HFFc6 (cell line): Measurements from ENCODE around the gene LGALS3BP. TPM values are rescaled to one million over a fixed set of nuclear protein-coding genes. Genes with fewer than 3 reads are reported as not detected.

Experiments
- DNase-seq: peaks from one replicate; pipeline ENCODE4 v3.0.0-alpha.2; 2018
- H3K27ac Mint-ChIP-seq: 2 replicates; pipeline ENCODE4 v1.8.0; 2020; ENCODE audit warnings: mild to moderate bottlenecking, mixed read lengths
- H3K27me3 Mint-ChIP-seq: 2 replicates; pipeline ENCODE4 v1.8.0; 2021; ENCODE audit warnings: mild to moderate bottlenecking, moderate library complexity, mixed read lengths; ENCODE audit not compliant: insufficient read depth
- H3K36me3 Mint-ChIP-seq: 2 replicates; pipeline ENCODE4 v1.8.0; 2021; ENCODE audit warnings: low read depth, mixed read lengths
- H3K4me1 Mint-ChIP-seq: 2 replicates; pipeline ENCODE4 v1.8.0; 2020; ENCODE audit warnings: low read depth, mixed read lengths
- H3K4me3 Mint-ChIP-seq: 2 replicates; pipeline ENCODE4 v1.8.0; 2020; ENCODE audit warnings: mild to moderate bottlenecking, moderate library complexity, mixed read lengths
- H3K9me3 Mint-ChIP-seq: 2 replicates; pipeline ENCODE4 v1.8.0; 2020; ENCODE audit warnings: mild to moderate bottlenecking, mixed read lengths
- total RNA-seq, 6 experiments: library from RNA; stranded (reverse); fragmentation: NEBNext Ultra II Directional; extraction: Animal tissue kit (Norgen Biotek cat#: 25700); gene quantifications; 2 replicates in 1 of 6; 3 replicates in 5 of 6; pipeline ENCODE4 v1.2.3, GENCODE V29; 2021
- TF ChIP-seq, protein P1 (sequence below): fragments of 200-600 bp; sonication (generic); IDR thresholded peaks from 2 replicates; pipeline ENCODE4 v1.5.0; 2021; ENCODE audit warnings: antibody characterized with exemption, mild to moderate bottlenecking

The LGALS3BP gene
- total RNA-seq, 6 experiments from 2014 or later: 31.1 to 46.4 (median 43.4) TPM

DNA sequence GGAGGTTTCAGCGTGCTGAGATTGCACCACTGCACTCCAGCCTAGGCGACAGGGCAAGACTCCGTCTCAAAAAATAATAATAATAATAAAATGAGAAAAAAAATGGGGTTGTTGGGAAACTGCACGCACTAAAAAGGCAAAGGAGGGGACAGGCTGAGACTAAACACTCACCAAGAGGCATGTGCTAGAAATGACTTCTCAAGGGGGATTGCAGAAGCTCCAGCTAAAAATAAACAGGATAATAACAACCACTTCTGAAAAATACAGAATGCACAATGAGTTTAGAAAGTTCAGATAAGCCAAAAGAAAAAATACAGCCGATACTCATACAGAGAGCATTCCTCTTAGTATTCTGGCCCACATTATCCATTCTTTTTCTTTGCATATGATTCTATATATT, 39.5 kb downstream of the LGALS3BP start:
- TF ChIP-seq, protein P1, sequence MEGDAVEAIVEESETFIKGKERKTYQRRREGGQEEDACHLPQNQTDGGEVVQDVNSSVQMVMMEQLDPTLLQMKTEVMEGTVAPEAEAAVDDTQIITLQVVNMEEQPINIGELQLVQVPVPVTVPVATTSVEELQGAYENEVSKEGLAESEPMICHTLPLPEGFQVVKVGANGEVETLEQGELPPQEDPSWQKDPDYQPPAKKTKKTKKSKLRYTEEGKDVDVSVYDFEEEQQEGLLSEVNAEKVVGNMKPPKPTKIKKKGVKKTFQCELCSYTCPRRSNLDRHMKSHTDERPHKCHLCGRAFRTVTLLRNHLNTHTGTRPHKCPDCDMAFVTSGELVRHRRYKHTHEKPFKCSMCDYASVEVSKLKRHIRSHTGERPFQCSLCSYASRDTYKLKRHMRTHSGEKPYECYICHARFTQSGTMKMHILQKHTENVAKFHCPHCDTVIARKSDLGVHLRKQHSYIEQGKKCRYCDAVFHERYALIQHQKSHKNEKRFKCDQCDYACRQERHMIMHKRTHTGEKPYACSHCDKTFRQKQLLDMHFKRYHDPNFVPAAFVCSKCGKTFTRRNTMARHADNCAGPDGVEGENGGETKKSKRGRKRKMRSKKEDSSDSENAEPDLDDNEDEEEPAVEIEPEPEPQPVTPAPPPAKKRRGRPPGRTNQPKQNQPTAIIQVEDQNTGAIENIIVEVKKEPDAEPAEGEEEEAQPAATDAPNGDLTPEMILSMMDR: no peak
- Mint-ChIP-seq H3K9me3 (no peaks in the 10 kb centered on the region), H3K27me3 (peaks cover 2% of the 10 kb centered on the region; the same call in 1 of the 2 replicates), H3K36me3 (no peaks in the 10 kb centered on the region), H3K4me3 (no peak overlapping the region), H3K27ac (no peak overlapping the region), H3K4me1 (peaks cover 19% of the 10 kb centered on the region)
- DNase-seq: no peak

DNA sequence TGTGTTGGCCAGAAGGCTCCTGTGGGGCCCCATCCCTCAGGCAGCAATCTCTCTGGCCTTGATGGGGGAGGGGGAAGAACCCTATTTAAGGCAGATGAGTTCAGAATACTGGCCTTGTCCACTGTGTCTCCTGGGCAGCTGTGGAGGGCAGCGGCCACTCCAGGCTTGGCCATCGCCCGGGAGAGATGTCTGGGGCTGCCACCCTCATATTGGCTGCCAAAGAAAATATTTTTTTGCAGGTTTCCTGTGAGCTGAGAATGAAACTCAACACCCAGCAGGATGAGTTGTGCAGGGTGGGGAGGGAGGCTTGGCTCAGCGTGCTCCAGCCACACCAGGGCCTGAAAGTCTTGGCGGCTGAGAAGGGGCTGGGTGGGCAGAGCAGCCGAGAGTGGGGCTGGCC, 40.1 kb downstream of the LGALS3BP start:
- peaks cover 2% of the 10 kb centered on the region; the same call in 1 of the 2 replicates for H3K27me3 Mint-ChIP-seq
- H3K27ac Mint-ChIP-seq: no peak overlapping the region
- TF ChIP-seq, protein P1: no peak
- peaks cover 25% of the 10 kb centered on the region for H3K4me1 Mint-ChIP-seq
- no peaks in the 10 kb centered on the region for H3K36me3 Mint-ChIP-seq
- no peak overlapping the region for H3K4me3 Mint-ChIP-seq
- DNase-seq: no peak
- H3K9me3 Mint-ChIP-seq: no peaks in the 10 kb centered on the region

DNA sequence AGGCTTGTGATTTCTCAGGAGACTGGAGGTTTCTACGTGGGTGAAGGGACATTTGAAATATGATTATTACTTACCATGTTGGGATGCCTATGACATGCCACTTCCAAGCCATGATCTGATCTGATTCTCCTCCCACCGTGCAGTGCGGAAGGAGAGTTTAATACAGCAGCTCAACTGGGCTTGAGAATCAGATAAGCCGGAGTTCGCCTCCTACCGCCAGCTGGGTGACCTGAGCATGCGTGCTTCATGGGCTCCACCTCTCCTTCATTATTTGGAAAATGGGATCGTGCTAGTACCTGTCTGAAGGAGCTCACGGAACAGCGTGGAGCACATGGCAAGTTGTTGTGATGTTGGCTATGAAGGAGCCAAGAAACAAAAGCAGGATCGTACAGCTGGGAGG, 42.2 kb downstream of the LGALS3BP start:
- Mint-ChIP-seq H3K36me3 (no peaks in the 10 kb centered on the region), H3K4me3 (no peak overlapping the region), H3K27ac (no peak overlapping the region), H3K27me3 (peaks cover 5% of the 10 kb centered on the region), H3K9me3 (no peaks in the 10 kb centered on the region), H3K4me1 (peaks cover 45% of the 10 kb centered on the region)
- TF ChIP-seq, protein P1: no peak
- DNase-seq: no peak

DNA sequence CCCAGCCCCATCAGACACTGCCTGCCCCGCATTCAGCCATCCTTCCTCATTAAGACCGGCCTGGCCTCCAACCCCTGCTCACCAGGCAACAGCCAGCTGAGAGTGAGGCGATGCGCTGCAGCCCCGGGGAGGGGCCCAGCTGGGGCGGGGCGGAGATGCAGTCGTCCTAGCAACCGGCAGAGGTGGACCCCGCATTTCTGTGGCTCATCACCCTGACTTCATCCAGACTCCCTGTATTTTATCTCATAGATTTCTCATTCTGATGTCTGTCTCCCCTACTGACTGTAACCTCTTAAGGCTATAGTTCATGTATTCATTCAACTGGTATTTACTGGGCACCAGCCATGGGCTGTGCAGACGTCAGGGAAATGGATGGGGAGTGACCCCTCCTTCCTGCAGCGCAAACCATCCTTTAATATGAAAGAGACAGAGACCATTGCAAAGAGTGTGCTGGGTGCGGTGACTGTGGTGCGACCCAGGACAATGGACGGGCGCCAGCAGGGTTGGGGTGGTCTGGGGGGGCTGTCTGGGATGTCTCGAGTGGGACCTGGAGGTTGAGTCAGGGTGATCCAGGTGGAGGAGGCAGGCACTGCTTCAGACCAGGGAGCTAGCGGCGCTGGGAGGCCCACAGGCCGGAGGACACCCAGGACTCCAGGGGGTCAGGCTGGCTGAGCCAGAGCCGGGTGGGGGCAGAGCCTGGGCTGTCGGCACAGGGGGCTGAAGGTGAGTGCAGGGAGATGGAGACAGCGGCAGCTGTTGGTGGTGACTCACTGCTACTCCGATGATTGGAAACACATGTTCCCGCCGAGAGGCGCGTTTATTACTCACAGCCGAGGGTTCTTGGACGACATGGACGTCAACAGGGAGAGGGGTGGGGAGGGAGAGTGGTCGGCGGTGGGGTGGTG, 44.1 kb downstream of the LGALS3BP start:
- no peaks in the 10 kb centered on the region for H3K36me3 Mint-ChIP-seq
- TF ChIP-seq, protein P1: no peak
- H3K4me1 Mint-ChIP-seq: peaks cover 50% of the 10 kb centered on the region
- H3K27ac Mint-ChIP-seq: peak overlapping the region; percentile 99
- H3K4me3 Mint-ChIP-seq: peak overlapping the region; percentile 84
- H3K27me3 Mint-ChIP-seq: peaks cover 3% of the 10 kb centered on the region
- no peaks in the 10 kb centered on the region for H3K9me3 Mint-ChIP-seq
- peak; percentile 98 for DNase-seq

DNA sequence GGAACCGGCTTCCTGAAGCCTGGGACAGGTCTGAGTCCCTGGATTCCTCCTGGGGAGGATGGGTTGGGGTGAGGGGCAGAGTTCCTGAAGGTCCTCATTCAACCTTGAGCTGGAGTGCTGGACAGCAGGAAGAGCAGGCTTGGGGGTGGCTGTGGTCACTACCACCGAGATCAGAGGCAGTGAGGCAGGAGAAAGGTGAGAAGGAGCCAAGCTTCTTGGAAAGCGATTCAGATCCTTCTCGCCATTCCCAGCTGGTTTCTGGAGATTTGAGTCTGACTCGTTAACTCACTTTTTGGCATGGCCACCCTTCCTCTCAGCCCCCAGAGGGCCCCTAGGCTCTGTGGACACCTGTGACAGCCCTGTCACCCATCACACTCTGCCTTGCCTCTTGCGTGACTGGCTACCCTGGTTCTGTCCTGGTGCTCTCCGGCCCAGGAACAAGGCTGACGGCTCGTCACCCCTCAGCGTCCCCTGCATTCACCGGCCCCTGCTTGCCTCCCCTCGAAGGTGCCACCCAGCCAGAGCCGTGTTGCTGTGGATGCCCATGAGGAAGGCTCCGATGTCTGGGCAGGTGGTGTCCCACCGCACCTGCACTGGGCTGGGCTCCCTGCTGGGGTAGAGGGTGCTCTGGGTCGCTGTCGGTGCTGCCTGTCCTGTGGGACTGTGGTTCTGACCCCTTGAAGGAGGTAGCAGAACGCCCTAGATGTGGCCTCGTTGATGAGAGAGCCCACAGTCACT, 44.9 kb downstream of the LGALS3BP start:
- TF ChIP-seq, protein P1: no peak
- Mint-ChIP-seq H3K4me1 (peaks cover 51% of the 10 kb centered on the region), H3K27ac (peak overlapping the region; percentile 99), H3K4me3 (peak overlapping the region; percentile 84), H3K27me3 (peaks cover 3% of the 10 kb centered on the region), H3K9me3 (no peaks in the 10 kb centered on the region), H3K36me3 (no peaks in the 10 kb centered on the region)
- DNase-seq: no peak
